HepG2 (cell line): ENCODE results near the gene BAIAP2L1.

Experiments
- GABPB1 ChIP-seq: IDR thresholded peaks from 2 replicates; pipeline ENCODE4 v1.6.1; 2016; ENCODE audit warnings: mild to moderate bottlenecking, missing genetic modification reagents, moderate library complexity, missing compliant biosample characterization
- HDAC6 ChIP-seq: fragments of 200-600 bp; sonication (generic); IDR thresholded peaks from 2 replicates; pipeline ENCODE4 v1.7.0; 2017; ENCODE audit warnings: mild to moderate bottlenecking, antibody characterized with exemption, low read length, low read depth
- JUN ChIP-seq: sonication (generic); formaldehyde crosslinking; IDR thresholded peaks from 2 replicates; pipeline ENCODE4 v1.4.0; 2020; ENCODE audit warnings: mild to moderate bottlenecking, missing genetic modification reagents
- NR2C2 ChIP-seq: sonication (generic); formaldehyde crosslinking; IDR thresholded peaks from 2 replicates; pipeline ENCODE4 v1.4.0; 2020; ENCODE audit warnings: missing genetic modification reagents, mild to moderate bottlenecking, moderate library complexity, borderline replicate concordance
- PCBP2 ChIP-seq: fragments of 200-400 bp; formaldehyde crosslinking; optimal IDR thresholded peaks from 2 replicates; pipeline ENCODE3; 2018; ENCODE audit warnings: low read length, low read depth; ENCODE audit not compliant: poor library complexity, severe bottlenecking
- TP53 ChIP-seq: sonication (generic); formaldehyde crosslinking; conservative IDR thresholded peaks from 2 replicates; pipeline ENCODE4 v1.4.0; 2020; ENCODE audit warnings: missing genetic modification reagents
- ZC3H4 ChIP-seq: sonication (generic); formaldehyde crosslinking; IDR thresholded peaks from 2 replicates; pipeline ENCODE4 v1.4.0; 2020; ENCODE audit warnings: missing genetic modification reagents, borderline replicate concordance
- TF ChIP-seq, protein P1 (sequence below): sonication (generic); formaldehyde crosslinking; IDR thresholded peaks from 2 replicates; pipeline ENCODE4 v1.4.0; 2020; ENCODE audit warnings: missing genetic modification reagents, borderline replicate concordance

- TF ChIP-seq, protein P1, sequence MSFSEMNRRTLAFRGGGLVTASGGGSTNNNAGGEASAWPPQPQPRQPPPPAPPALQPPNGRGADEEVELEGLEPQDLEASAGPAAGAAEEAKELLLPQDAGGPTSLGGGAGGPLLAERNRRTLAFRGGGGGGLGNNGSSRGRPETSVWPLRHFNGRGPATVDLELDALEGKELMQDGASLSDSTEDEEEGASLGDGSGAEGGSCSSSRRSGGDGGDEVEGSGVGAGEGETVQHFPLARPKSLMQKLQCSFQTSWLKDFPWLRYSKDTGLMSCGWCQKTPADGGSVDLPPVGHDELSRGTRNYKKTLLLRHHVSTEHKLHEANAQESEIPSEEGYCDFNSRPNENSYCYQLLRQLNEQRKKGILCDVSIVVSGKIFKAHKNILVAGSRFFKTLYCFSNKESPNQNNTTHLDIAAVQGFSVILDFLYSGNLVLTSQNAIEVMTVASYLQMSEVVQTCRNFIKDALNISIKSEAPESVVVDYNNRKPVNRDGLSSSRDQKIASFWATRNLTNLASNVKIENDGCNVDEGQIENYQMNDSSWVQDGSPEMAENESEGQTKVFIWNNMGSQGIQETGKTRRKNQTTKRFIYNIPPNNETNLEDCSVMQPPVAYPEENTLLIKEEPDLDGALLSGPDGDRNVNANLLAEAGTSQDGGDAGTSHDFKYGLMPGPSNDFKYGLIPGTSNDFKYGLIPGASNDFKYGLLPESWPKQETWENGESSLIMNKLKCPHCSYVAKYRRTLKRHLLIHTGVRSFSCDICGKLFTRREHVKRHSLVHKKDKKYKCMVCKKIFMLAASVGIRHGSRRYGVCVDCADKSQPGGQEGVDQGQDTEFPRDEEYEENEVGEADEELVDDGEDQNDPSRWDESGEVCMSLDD (CRISPR knock-in tag): no peak
- no peak for TF ChIP-seq JUN (CRISPR knock-in tag)
- no peak for TF ChIP-seq GABPB1 (CRISPR knock-in tag)
- TF ChIP-seq PCBP2: no peak
- TF ChIP-seq NR2C2 (CRISPR knock-in tag): no peak
- no peak for TF ChIP-seq ZC3H4 (CRISPR knock-in tag)
- no peak for TF ChIP-seq HDAC6
- TF ChIP-seq TP53 (CRISPR knock-in tag): no peak
Measured at GRCh38 chr7:98287486-98287959, 113.4 kb downstream of the BAIAP2L1 start.
